H9 (cell line): Measurements from ENCODE around the gene EHD3. TPM values are rescaled to one million over a fixed set of nuclear protein-coding genes. Genes with fewer than 3 reads are reported as not detected.
A peak's percentile ranks its signal among the peaks of the same experiment; 100 is the strongest.

Source experiments
- DNase-seq: peaks from one replicate; pipeline ENCODE4 v3.0.0-alpha.2; 2017
- H2AFZ ChIP-seq: one replicate; pipeline ENCODE4 v1.6.1; 2013; ENCODE audit warnings: mild to moderate bottlenecking, low read length, control low read depth, moderate library complexity
- H2AK5ac ChIP-seq: 2 replicates; pipeline ENCODE4 v1.6.1; 2013; ENCODE audit warnings: low read length, control low read depth, mixed read lengths; ENCODE audit not compliant: insufficient read length
- H2BK120ac ChIP-seq: one replicate; pipeline ENCODE4 v1.6.1; 2013; ENCODE audit warnings: low read depth, mild to moderate bottlenecking, low read length, control low read depth, inconsistent platforms; ENCODE audit not compliant: poor library complexity, severe bottlenecking
- H2BK12ac ChIP-seq: 2 replicates; pipeline ENCODE4 v1.6.1; 2013; ENCODE audit warnings: low read length, control low read depth, mixed read lengths, low read depth; ENCODE audit not compliant: insufficient read length
- H2BK15ac ChIP-seq: 2 replicates; pipeline ENCODE4 v1.6.1; 2013; ENCODE audit warnings: low read depth, low read length, control low read depth
- H2BK20ac ChIP-seq: one replicate; pipeline ENCODE4 v1.6.1; 2013; ENCODE audit warnings: low read depth, mild to moderate bottlenecking, low read length, control low read depth, inconsistent platforms; ENCODE audit not compliant: poor library complexity, severe bottlenecking
- H2BK5ac ChIP-seq: 2 replicates; pipeline ENCODE4 v1.6.1; 2013; ENCODE audit warnings: low read length, control low read depth, mixed read lengths; ENCODE audit not compliant: insufficient read length
- H3K14ac ChIP-seq: 2 replicates; pipeline ENCODE4 v1.6.1; 2013; ENCODE audit warnings: low read length, control low read depth; ENCODE audit not compliant: insufficient read depth
- H3K18ac ChIP-seq: 2 replicates; pipeline ENCODE4 v1.6.1; 2013; ENCODE audit warnings: low read depth, mild to moderate bottlenecking, mixed read lengths, low read length, control low read depth; ENCODE audit not compliant: insufficient read length
- H3K23ac ChIP-seq: 2 replicates; pipeline ENCODE4 v1.6.1; 2013; ENCODE audit warnings: low read length, control low read depth, mixed read lengths, low read depth; ENCODE audit not compliant: insufficient read length
- H3K23me2 ChIP-seq: 2 replicates; pipeline ENCODE4 v1.6.1; 2013; ENCODE audit warnings: low read depth, mild to moderate bottlenecking, mixed read lengths, low read length, control low read depth; ENCODE audit not compliant: insufficient read length, poor library complexity, severe bottlenecking
- H3K27ac ChIP-seq: 2 replicates; pipeline ENCODE4 v1.5.1; 2013; ENCODE audit warnings: low read length, control low read depth, mixed read lengths, low read depth; ENCODE audit not compliant: insufficient read length
- H3K27me3 ChIP-seq: 2 replicates; pipeline ENCODE4 v1.6.1; 2013; ENCODE audit warnings: low read length, control low read depth, inconsistent platforms; ENCODE audit not compliant: insufficient read depth
- H3K4ac ChIP-seq: 2 replicates; pipeline ENCODE4 v1.6.1; 2013; ENCODE audit warnings: low read depth, mild to moderate bottlenecking, control low read depth, inconsistent platforms, low read length, moderate library complexity
- H3K4me1 ChIP-seq: 2 replicates; pipeline ENCODE4 v1.6.1; 2013; ENCODE audit warnings: low read length, control low read depth, inconsistent platforms; ENCODE audit not compliant: insufficient read depth
- H3K4me2 ChIP-seq: 2 replicates; pipeline ENCODE4 v1.6.1; 2013; ENCODE audit warnings: low read length, control low read depth, mixed read lengths; ENCODE audit not compliant: insufficient read length, insufficient read depth
- H3K56ac ChIP-seq: 2 replicates; pipeline ENCODE4 v1.6.1; 2013; ENCODE audit warnings: low read depth, mild to moderate bottlenecking, mixed read lengths, low read length, control low read depth; ENCODE audit not compliant: insufficient read length
- H3K79me1 ChIP-seq: 2 replicates; pipeline ENCODE4 v1.6.1; 2013; ENCODE audit warnings: low read depth, mild to moderate bottlenecking, moderate library complexity, low read length, control low read depth, inconsistent platforms; ENCODE audit not compliant: insufficient read depth, poor library complexity, severe bottlenecking
- H3K79me2 ChIP-seq: 2 replicates; pipeline ENCODE4 v1.6.1; 2013; ENCODE audit warnings: low read length, control low read depth, inconsistent platforms; ENCODE audit not compliant: insufficient read depth
- H3K9ac ChIP-seq: 2 replicates; pipeline ENCODE4 v1.6.1; 2013; ENCODE audit warnings: low read length, control low read depth, mixed read lengths; ENCODE audit not compliant: insufficient read length; ENCODE audit errors: extremely low read depth
- H3K9me3 ChIP-seq: one replicate; pipeline ENCODE4 v1.6.1; 2013; ENCODE audit warnings: low read depth, low read length, inconsistent platforms; ENCODE audit not compliant: control insufficient read depth
- H3T11ph ChIP-seq: one replicate; pipeline ENCODE4 v1.6.1; 2013; ENCODE audit warnings: mild to moderate bottlenecking, low read length, control low read depth, inconsistent platforms
- H4K20me1 ChIP-seq: one replicate; pipeline ENCODE4 v1.6.1; 2013; ENCODE audit not compliant: control insufficient read depth, insufficient read length, insufficient read depth
- H4K5ac ChIP-seq: 2 replicates; pipeline ENCODE4 v1.6.1; 2013; ENCODE audit warnings: low read depth, mild to moderate bottlenecking, mixed read lengths, low read length, control low read depth; ENCODE audit not compliant: insufficient read length
- H4K8ac ChIP-seq: replicated peaks from 2 replicates; pipeline ENCODE4 v1.6.1; 2013; ENCODE audit warnings: low read length, control low read depth, mixed read lengths, low read depth; ENCODE audit not compliant: insufficient read length
- H4K91ac ChIP-seq: 2 replicates; pipeline ENCODE4 v1.6.1; 2013; ENCODE audit warnings: low read depth, mild to moderate bottlenecking, moderate library complexity, mixed read lengths, low read length, control low read depth; ENCODE audit not compliant: insufficient read length
- H3K27ac Mint-ChIP-seq, 3 experiments: 2 replicates in 2 of 3; 3 replicates in 1 of 3; pipeline ENCODE4 v1.8.0; 2020 to 2021; ENCODE audit warnings: mixed read lengths in 3 of 3, mild to moderate bottlenecking in 1 of 3, moderate library complexity in 1 of 3
- H3K27me3 Mint-ChIP-seq: 2 replicates; pipeline ENCODE4 v1.8.0; 2021; ENCODE audit warnings: low read depth, mild to moderate bottlenecking, moderate library complexity, mixed read lengths
- H3K36me3 Mint-ChIP-seq, 3 experiments: 2 replicates in 2 of 3; 3 replicates in 1 of 3; pipeline ENCODE4 v1.8.0; 2020 to 2021; ENCODE audit warnings: low read depth in 3 of 3, mixed read lengths in 3 of 3; ENCODE audit not compliant: insufficient read depth in 1 of 3
- H3K4me1 Mint-ChIP-seq, 2 experiments: 2 replicates each; pipeline ENCODE4 v1.8.0; 2020; ENCODE audit warnings: mixed read lengths in 2 of 2
- H3K4me3 Mint-ChIP-seq, 2 experiments: 2 replicates in 1 of 2; 3 replicates in 1 of 2; pipeline ENCODE4 v1.8.0; 2020 to 2021; ENCODE audit warnings: mild to moderate bottlenecking in 2 of 2, mixed read lengths in 2 of 2, moderate library complexity in 1 of 2
- H3K9me3 Mint-ChIP-seq, 2 experiments: 2 replicates in 1 of 2; 3 replicates in 1 of 2; pipeline ENCODE4 v1.8.0; 2020; ENCODE audit warnings: mild to moderate bottlenecking in 2 of 2, mixed read lengths in 2 of 2, moderate library complexity in 1 of 2
- WGBS: extraction: QIAGEN DNeasy Blood & Tissue Kit; methylation state at CpG from one replicate; pipeline ENCODE4 v1.1.7; 2013; ENCODE audit warnings: missing lambda C conversion rate, low lambda C conversion rate, mixed read lengths; ENCODE audit not compliant: insufficient read length; ENCODE audit errors: extremely low coverage; 5-methylcytosine and 5-hydroxymethylcytosine counted together
- total RNA-seq: library from RNA; stranded (reverse); gene quantifications from 2 replicates; pipeline ENCODE4 v1.2.1, GENCODE V29; 2021
- TF ChIP-seq, protein P1 (sequence below): fragments of 200-600 bp; sonication (generic); conservative IDR thresholded peaks from 3 replicates; pipeline ENCODE4 v1.8.0; 2021; ENCODE audit warnings: antibody characterized with exemption, mild to moderate bottlenecking

EHD3 gene
- total RNA-seq, 1 experiment from 2014 or later = 8.3 TPM

DNA sequence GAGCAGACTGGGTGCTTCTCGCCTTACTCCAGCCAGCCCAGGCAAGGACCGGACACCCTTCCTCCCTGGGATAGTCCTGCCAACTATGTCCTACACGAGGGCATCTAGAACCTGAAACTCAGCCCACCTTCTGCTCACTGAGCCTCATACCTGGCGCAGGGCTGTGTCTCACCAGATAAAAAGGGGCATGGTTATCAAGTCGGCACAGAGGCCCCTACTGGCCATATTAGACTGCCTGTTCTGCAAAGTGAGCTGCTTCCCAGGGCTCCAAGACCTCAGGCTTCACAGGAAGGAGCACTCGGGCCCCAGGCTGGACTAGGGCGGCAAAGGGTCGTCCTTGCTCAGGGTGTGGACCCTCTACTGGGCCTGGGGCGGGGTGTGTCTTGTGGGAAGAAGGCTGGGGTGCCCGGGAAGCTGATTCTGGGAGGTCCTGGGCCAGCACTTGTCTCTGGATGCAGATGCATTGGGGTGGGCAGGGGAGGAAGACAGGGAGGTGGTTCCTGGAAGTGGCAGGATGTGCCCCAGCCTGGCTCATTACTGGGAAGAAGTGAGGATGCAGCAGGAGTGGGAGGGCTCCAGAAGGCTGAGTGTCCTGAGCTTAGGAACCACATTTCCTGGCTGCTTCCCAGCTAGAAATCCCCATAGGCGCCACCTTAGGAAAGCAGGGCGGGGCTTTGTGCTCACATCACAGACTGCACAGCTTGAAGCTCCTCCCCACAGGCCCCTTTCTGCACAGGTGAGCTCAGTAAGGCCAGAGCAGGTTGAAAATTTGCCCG lies 19.6 kb downstream of the EHD3 start:
- Mint-ChIP-seq H3K27me3 (no peaks in the 10 kb centered on the region; the same call in 1 of the 2 replicates), H3K27ac (peak overlapping the region in 2 of 3 experiments; percentile 79 to 92; a peak in 3 of 7 replicates), H3K4me1 (peaks cover 30 to 43% of the 10 kb centered on the region in 2 experiments), H3K9me3 (no peaks in the 10 kb centered on the region), H3K4me3 (no peak overlapping the region), H3K36me3 (peaks cover 2 to 9% (median 3%) of the 10 kb centered on the region in 3 experiments; a peak in 3 of 7 replicates)
- H2BK20ac ChIP-seq = no peak overlapping the region
- no peaks in the 10 kb centered on the region for H3K9me3 ChIP-seq
- H3K18ac ChIP-seq = no peak overlapping the region
- no peak overlapping the region for H4K5ac ChIP-seq
- no peaks in the 10 kb centered on the region for H3K4me1 ChIP-seq
- no peak overlapping the region for H2AFZ ChIP-seq
- no peaks in the 10 kb centered on the region for H3K27me3 ChIP-seq
- no peak overlapping the region for H4K8ac ChIP-seq
- no peak overlapping the region for H3K56ac ChIP-seq
- H3T11ph ChIP-seq = no peak overlapping the region
- H3K23ac ChIP-seq = no peak overlapping the region
- H2BK15ac ChIP-seq = no peak overlapping the region
- peak; percentile 52 for DNase-seq
- no peaks in the 10 kb centered on the region for H3K79me1 ChIP-seq
- no peak overlapping the region for H2BK12ac ChIP-seq
- H2BK5ac ChIP-seq = no peak overlapping the region
- no peak overlapping the region for H3K4me2 ChIP-seq
- no peak overlapping the region for H3K4ac ChIP-seq
- H4K91ac ChIP-seq = no peak overlapping the region
- no peak overlapping the region for H2BK120ac ChIP-seq
- H3K9ac ChIP-seq = no peak overlapping the region
- no peak overlapping the region; the same call in 1 of the 2 replicates for H3K14ac ChIP-seq
- TF ChIP-seq, protein P1, sequence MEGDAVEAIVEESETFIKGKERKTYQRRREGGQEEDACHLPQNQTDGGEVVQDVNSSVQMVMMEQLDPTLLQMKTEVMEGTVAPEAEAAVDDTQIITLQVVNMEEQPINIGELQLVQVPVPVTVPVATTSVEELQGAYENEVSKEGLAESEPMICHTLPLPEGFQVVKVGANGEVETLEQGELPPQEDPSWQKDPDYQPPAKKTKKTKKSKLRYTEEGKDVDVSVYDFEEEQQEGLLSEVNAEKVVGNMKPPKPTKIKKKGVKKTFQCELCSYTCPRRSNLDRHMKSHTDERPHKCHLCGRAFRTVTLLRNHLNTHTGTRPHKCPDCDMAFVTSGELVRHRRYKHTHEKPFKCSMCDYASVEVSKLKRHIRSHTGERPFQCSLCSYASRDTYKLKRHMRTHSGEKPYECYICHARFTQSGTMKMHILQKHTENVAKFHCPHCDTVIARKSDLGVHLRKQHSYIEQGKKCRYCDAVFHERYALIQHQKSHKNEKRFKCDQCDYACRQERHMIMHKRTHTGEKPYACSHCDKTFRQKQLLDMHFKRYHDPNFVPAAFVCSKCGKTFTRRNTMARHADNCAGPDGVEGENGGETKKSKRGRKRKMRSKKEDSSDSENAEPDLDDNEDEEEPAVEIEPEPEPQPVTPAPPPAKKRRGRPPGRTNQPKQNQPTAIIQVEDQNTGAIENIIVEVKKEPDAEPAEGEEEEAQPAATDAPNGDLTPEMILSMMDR = no peak
- H4K20me1 ChIP-seq = no peaks in the 10 kb centered on the region
- H3K79me2 ChIP-seq = no peaks in the 10 kb centered on the region
- H3K27ac ChIP-seq = no peak overlapping the region
- no CpG with 5 or more reads among the region's 13 CpGs for WGBS
- no peak overlapping the region for H2AK5ac ChIP-seq
- H3K23me2 ChIP-seq = no peaks in the 10 kb centered on the region
